ENCODE data around the gene CYYR1. TPM values are rescaled to one million over a fixed set of nuclear protein-coding genes. Genes with fewer than 3 reads are reported as not detected.
A peak's percentile ranks its signal among the peaks of the same experiment; 100 is the strongest.

CYYR1 gene
- total RNA-seq, 2 donors from 2014 or later, result 19.9 to 27.8 TPM

- intact Hi-C loops (cut with DNase I), result no loop called here
- DNase-seq (no peak), ATAC-seq (peak in 1 of 2 donors; percentile 37)
Measured at GRCh38 chr21:26448751-26449150, 124.3 kb downstream of the CYYR1 start.

DNA sequence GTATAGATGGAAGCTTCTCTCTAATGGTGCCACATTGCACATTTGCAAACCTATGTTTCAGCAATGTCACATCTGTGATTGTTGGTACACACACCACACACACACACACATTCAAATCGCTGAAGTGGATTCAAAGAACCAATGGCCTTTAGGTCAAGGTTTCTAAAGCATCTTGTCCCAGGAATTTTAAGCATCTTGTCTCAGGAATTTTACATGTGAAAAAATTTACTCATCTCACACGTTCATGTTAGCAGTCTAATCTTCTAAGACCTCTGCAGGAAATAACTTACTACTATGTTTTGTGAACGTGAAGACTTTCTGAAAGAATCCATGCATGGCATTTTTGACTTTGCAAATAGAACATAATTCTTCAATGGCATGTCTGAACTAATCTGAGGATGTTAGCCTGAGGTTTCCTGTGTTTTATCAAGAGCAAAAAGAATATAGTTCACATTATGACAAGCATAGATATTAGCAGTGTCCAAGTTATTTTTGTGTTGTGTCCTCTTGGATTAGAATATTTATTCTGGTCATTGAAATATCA lies 125.1 kb downstream of the CYYR1 start:
- ATAC-seq (no peak), DNase-seq (no peak)
- intact Hi-C loops (cut with DNase I), result no loop called here

GRCh38 chr21:26445440-26445839 lies 127.6 kb downstream of the CYYR1 start:
- intact Hi-C loops (cut with DNase I), result no loop called here
- ATAC-seq (no peak), DNase-seq (no peak)

- ATAC-seq (no peak), DNase-seq (no peak)
- intact Hi-C loops (cut with DNase I), result no loop called here
Measured at GRCh38 chr21:26444646-26445045, 128.4 kb downstream of the CYYR1 start.

DNA sequence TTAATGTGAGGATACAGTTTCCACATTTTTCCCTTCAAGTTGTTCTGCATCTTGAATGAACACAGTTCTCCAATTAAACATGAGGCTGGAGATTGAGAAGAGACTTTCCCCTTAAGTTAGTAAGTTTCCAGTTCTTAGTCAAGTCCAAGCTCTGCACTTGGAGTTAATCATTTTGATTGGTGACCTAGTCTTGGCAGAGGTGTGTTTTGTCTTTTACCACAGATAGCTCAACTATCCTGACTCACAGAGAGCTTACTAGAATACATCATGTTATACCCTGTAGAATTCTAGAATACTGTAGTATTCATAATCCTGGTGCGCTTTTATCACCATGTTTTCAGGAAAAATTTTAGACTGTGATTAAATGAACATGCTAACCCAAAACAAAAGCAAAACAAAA lies 129.2 kb downstream of the CYYR1 start:
- ATAC-seq (no peak), DNase-seq (no peak)
- intact Hi-C loops (cut with DNase I), result no loop called here

DNA sequence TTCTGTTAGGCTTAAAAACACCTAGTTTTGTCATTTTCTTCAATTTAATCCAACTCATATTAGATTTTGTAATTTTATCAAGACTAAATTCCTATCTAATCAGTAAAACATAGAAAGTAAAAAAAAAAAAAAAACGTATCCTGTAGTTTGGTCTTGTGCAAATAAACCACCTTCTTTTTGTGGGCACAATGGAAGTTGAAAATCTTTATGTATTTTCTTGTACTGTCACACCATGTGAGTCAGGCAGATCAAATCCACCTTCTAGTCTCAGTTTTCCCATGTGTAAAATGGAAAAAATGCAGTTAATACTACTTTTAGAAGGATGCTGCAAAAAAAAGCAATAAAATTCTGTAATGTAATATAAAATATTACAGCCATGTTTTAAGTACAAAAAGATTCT lies 129.8 kb downstream of the CYYR1 start:
- no peak for ATAC-seq
- DNase-seq, result no peak
- intact Hi-C loops (cut with DNase I), result no loop called here

DNA sequence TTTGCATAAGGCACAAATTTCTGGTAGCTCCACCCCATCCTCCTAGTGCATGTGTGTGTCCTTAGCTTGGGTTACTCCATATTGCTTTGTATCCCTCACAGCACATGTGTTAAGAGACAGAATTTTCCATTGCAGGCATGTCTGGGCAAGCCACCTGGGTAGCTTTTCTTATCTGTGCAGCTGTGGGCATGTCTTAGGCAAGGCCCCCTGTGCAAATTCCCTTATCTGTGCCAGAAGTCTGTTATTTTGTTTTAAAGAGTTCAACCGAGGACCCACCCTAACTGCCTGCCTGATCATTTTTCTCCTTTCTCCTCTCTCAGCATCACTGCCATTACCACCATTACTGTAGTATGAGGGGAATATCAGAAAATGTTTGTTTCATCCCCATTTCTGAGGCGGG lies 131.9 kb downstream of the CYYR1 start:
- intact Hi-C loops (cut with DNase I), result no loop called here
- no peak for ATAC-seq
- DNase-seq, result no peak

DNA sequence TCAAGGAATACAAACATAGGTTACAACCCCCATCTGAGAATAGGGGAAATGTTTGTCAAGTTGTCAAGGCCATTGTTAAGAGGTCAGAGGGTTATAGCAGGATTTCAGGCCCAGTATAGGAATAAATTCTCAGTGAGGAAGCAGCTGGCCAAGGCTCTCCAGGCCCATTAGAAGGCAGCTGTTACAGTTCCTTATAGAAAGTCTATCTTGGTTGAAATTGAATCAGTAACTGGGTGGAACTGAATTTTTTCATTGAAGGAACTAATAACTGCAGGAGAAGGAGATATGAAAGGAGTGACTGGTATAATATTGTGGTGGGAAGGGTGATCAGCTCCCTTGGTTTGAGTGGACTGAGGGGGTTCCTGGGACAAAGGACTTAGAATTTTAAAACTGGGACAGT lies 134.1 kb downstream of the CYYR1 start:
- DNase-seq, result no peak
- intact Hi-C loops (cut with DNase I), result no loop called here

GRCh38 chr21:26437326-26438009 lies 135.6 kb downstream of the CYYR1 start:
- intact Hi-C loops (cut with DNase I), result no loop called here
- DNase-seq, result no peak
- ATAC-seq, result no peak

More for the DNA sequence above, 134.1 kb downstream of the CYYR1 start:
- no peak for ATAC-seq

- ATAC-seq (no peak), DNase-seq (no peak)
- intact Hi-C loops (cut with DNase I), result no loop called here
Measured at GRCh38 chr21:26433386-26433785, 139.7 kb downstream of the CYYR1 start.

DNA sequence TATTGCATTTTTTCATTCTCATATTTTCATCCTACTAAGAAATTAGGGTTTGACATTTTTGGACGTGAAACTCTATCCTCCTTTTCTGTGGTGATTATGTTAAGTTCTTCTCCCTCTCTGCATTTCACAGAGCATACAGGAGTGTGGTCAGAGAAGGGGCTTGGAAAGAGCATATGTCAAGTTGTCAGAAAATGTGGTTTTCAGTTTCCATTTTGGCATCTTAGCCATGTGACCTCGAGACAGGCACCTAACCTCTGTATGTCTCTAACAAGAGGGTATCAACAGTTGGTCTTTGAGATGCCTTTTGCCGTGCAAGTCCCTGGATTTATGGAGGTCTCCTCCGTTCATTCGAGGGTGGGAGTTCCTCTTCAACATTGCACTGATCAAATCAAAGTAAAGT lies 140.7 kb downstream of the CYYR1 start:
- no peak for DNase-seq
- intact Hi-C loops (cut with DNase I), result no loop called here
- ATAC-seq, result no peak

DNA sequence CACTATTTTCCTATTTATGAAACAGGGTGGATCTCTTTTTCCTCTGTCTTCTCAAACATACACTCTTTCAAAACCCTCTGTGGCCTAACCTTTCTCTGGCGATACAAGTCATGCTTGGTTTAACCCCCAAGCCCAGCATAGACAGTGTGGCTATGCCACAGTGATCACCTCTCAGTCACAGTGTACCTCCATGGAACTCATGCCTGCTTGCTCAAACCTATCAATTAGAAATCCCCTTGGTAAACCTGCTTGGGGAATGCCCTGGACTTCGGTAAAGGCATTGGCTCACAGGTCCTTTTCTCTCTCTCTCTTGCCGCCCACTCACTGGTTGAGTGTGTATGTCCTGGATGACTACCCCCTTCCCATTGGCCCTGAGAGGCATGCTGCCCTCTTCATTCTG lies 147.5 kb downstream of the CYYR1 start:
- DNase-seq (no peak), ATAC-seq (no peak)
- intact Hi-C loops (cut with DNase I), result no loop called here

GRCh38 chr21:26423511-26423910 lies 149.6 kb downstream of the CYYR1 start:
- ATAC-seq (no peak), DNase-seq (no peak)
- intact Hi-C loops (cut with DNase I), result no loop called here

GRCh38 chr21:26422706-26423105 lies 150.4 kb downstream of the CYYR1 start:
- no peak for DNase-seq
- intact Hi-C loops (cut with DNase I), result no loop called here
- ATAC-seq, result no peak

DNA sequence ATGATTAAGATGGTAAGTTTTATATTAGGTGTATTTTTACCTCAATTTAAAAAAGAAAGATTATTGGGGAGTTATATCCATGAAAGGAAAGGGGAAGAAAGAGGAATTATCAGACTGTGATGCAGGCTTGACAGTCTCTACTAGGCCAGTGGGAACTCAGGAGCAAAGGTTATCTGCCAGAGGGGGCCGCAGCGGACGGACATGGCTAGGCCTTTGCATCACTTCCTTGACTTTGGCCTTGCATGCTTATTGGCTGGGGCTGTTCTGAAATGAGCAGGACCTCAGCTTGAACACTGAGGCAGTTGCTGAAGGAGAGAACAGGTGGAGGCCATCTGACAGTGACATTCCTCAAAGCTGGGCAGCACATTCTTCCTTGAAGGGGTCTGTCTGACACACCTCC lies 150.9 kb downstream of the CYYR1 start:
- ATAC-seq (no peak), DNase-seq (no peak)
- intact Hi-C loops (cut with DNase I), result no loop called here

GRCh38 chr21:26421724-26422123 lies 151.4 kb downstream of the CYYR1 start:
- DNase-seq (no peak), ATAC-seq (no peak)
- intact Hi-C loops (cut with DNase I), result no loop called here
